ENCODE results near the gene C1QTNF12. TPM values are rescaled to one million over a fixed set of nuclear protein-coding genes. Genes with fewer than 3 reads are reported as not detected.

C1QTNF12 gene
- total RNA-seq, 4 donors from 2014 or later = 23.3 to 58.0 (median 44.2) TPM; not detected in 1

- Histone ChIP-seq H3K4me3 (no peak overlapping the region), H3K36me3 (no peaks in the 10 kb centered on the region), H3K27ac (no peak overlapping the region), H3K4me1 (peaks cover 0 to 38% (median 2%) of the 10 kb centered on the region in 4 donors), H3K27me3 (no peaks in the 10 kb centered on the region), H3K9me3 (no peaks in the 10 kb centered on the region)
- TF ChIP-seq CTCF (IDR thresholded peaks at IDR 0.05) = no peak
- TF ChIP-seq POLR2A (IDR thresholded peaks at IDR 0.05) = no peak
- DNase-seq = no peak
Measured at GRCh38 chr1:1284221-1285101, 37.9 kb upstream of the C1QTNF12 start.

- peaks cover 0 to 39% (median 2%) of the 10 kb centered on the region in 4 donors for H3K4me1 ChIP-seq
- no peaks in the 10 kb centered on the region for H3K9me3 ChIP-seq
- DNase-seq = no peak
- H3K27me3 ChIP-seq = no peaks in the 10 kb centered on the region
- H3K36me3 ChIP-seq = no peaks in the 10 kb centered on the region
- TF ChIP-seq CTCF (IDR thresholded peaks at IDR 0.05) = no peak
- TF ChIP-seq POLR2A (IDR thresholded peaks at IDR 0.05) = no peak
- H3K27ac ChIP-seq = no peak overlapping the region
- H3K4me3 ChIP-seq = no peak overlapping the region
Measured at GRCh38 chr1:1283821-1284220, 37.3 kb upstream of the C1QTNF12 start.

- Histone ChIP-seq H3K27me3 (no peaks in the 10 kb centered on the region), H3K36me3 (no peaks in the 10 kb centered on the region)
- no peak for TF ChIP-seq POLR2A (IDR thresholded peaks at IDR 0.05)
- TF ChIP-seq CTCF (IDR thresholded peaks at IDR 0.05) = no peak
Measured at GRCh38 chr1:1282998-1283397, 36.5 kb upstream of the C1QTNF12 start.

GRCh38 chr1:1281533-1282321 lies 35.2 kb upstream of the C1QTNF12 start:
- peak in 2 of 6 experiments; percentile 3 to 15 for TF ChIP-seq CTCF (IDR thresholded peaks at IDR 0.05)
- TF ChIP-seq POLR2A (IDR thresholded peaks at IDR 0.05) = peak in 1 of 2 donors; percentile 43
- Histone ChIP-seq H3K9me3 (no peaks in the 10 kb centered on the region), H3K4me3 (peak overlapping the region in 2 of 4 donors; percentile 12 to 14), H3K4me1 (peaks cover 0 to 48% (median 2%) of the 10 kb centered on the region in 4 donors), H3K27ac (peak overlapping the region in 3 of 4 donors; percentile 78 to 96 (median 86)), H3K36me3 (no peaks in the 10 kb centered on the region), H3K27me3 (no peaks in the 10 kb centered on the region)
- DNase-seq = peak in 2 of 3 donors; percentile 94 to 96

More at GRCh38 chr1:1282998-1283397, 36.5 kb upstream of the C1QTNF12 start:
- DNase-seq = no peak
- no peaks in the 10 kb centered on the region for H3K9me3 ChIP-seq
- peaks cover 0 to 48% (median 2%) of the 10 kb centered on the region in 4 donors for H3K4me1 ChIP-seq
- no peak overlapping the region for H3K4me3 ChIP-seq
- no peak overlapping the region for H3K27ac ChIP-seq

- TF ChIP-seq CTCF (IDR thresholded peaks at IDR 0.05) (no peak), POLR2A (IDR thresholded peaks at IDR 0.05) (no peak)
- H3K4me1 ChIP-seq = peaks cover 0 to 41% (median 2%) of the 10 kb centered on the region in 4 donors
- no peaks in the 10 kb centered on the region for H3K27me3 ChIP-seq
- H3K9me3 ChIP-seq = no peaks in the 10 kb centered on the region
- H3K36me3 ChIP-seq = no peaks in the 10 kb centered on the region
- H3K27ac ChIP-seq = peak overlapping the region in 3 of 4 donors; percentile 78 to 96 (median 86)
- peak overlapping the region in 2 of 4 donors; percentile 10 to 13 for H3K4me3 ChIP-seq
- no peak for DNase-seq
Measured at GRCh38 chr1:1280782-1281481, 34.4 kb upstream of the C1QTNF12 start.

Data from Peyer's patch (tissue), 4 donors.